ENCODE measurements around the gene CPT2. TPM values are rescaled to one million over a fixed set of nuclear protein-coding genes. Genes with fewer than 3 reads are reported as not detected.

Gene CPT2
- total and polyA plus RNA-seq, 9 of the 15 experiments (the other 6 are each of a cell fraction or from before 2014, with no cell fraction given), result 7.6 to 25.1 (median 16.8) TPM

- Histone ChIP-seq H3K9me3 (replicated peaks; ENCODE audit: control insufficient read depth, insufficient read depth, low read depth, low read length) (no peaks in the 10 kb centered on the region), H3K27ac (ENCODE audit: extremely low read depth, low read depth, low read length) (no peak overlapping the region), H3K4me1 (replicated peaks in 1 of 2; ENCODE audit: control insufficient read depth in 2 of 2, insufficient read depth in 2 of 2, low read length in 2 of 2) (peaks cover 0 to 33% of the 10 kb centered on the region in 2 experiments; a peak in 4 of 5 replicates), H3K9ac (ENCODE audit: insufficient read depth in 1 of 2, low read depth in 2 of 2, low read length in 2 of 2) (no peak overlapping the region; a peak in 1 of 4 replicates), H3K79me2 (ENCODE audit: control insufficient read depth, insufficient read depth, low read length) (no peaks in the 10 kb centered on the region), H3K27me3 (ENCODE audit: control insufficient read depth in 2 of 2, insufficient read depth in 2 of 2, low read length in 2 of 2) (no peaks in the 10 kb centered on the region), H3K4me2 (ENCODE audit: insufficient read depth, low read length) (no peak overlapping the region), H4K20me1 (replicated peaks; ENCODE audit: control insufficient read depth, insufficient read depth, low read length) (no peaks in the 10 kb centered on the region), H3K4me3 (no peak overlapping the region), H2AFZ (ENCODE audit: low read depth, low read length) (peak overlapping the region; percentile 18; the same call in 1 of the 2 replicates), H3K36me3 (ENCODE audit: control insufficient read depth, insufficient read depth, low read length) (no peaks in the 10 kb centered on the region), H3K9me1 (ENCODE audit: control insufficient read depth, insufficient read depth, low read length) (no peaks in the 10 kb centered on the region)
- intact Hi-C loops (cut with micrococcal nuclease) (no loop called here), in situ Hi-C loops (cut with MboI) (loop anchor here (10.0 to 25.0 kb wide), 2 partner anchors 277 to 484 kb away; partner anchors contain the start of gene ECHDC2)
- no peak for FAIRE-seq
- ChIA-PET POLR2A (interaction anchor here (0.6 kb wide), 1 partner anchor 1415 kb away, joined by 3 read pairs; no protein-coding TSS in a partner anchor), CTCF (ENCODE audit: low intra/inter-chr PET ratio) (interaction anchor here (0.6 kb wide), 1 partner anchor 324 kb away, joined by 6 read pairs; no protein-coding TSS in a partner anchor)
- DNase-seq (ENCODE audit: extremely low read depth in 1 of 4, low spot score in 3 of 4), result peak in 1 of 4 experiments; percentile 47
- 0 out of 3 replicates have a peak, but pooled peaks have one; percentile 8 for ATAC-seq
- 1% methylated on average over 5 of the region's 5 CpGs for WGBS (ENCODE audit: insufficient coverage, low coverage, missing lambda C conversion rate)
- no TSS peak for BruUV-seq (replicated peaks)
- TF ChIP-seq RAD51 (IDR thresholded peaks at IDR 0.05; ENCODE audit: borderline replicate concordance, low read depth) (no peak), CXXC5 (CRISPR knock-in tag; IDR thresholded peaks at IDR 0.05) (0 out of 2 replicates have a peak, but pooled peaks have one; percentile 26), RFX1 (IDR thresholded peaks at IDR 0.05) (no peak), CCNT2 (IDR thresholded peaks at IDR 0.05; ENCODE audit: borderline replicate concordance, extremely low read depth, insufficient read length, low read depth, low read length) (no peak), TRIM28 (IDR thresholded peaks at IDR 0.05) (no peak), CHAMP1 (IDR thresholded peaks at IDR 0.05) (no peak), THRB (CRISPR knock-in tag; conservative IDR thresholded peaks at IDR 0.05) (no peak), ZC3H4 (CRISPR knock-in tag; IDR thresholded peaks at IDR 0.05; ENCODE audit: borderline replicate concordance) (no peak), EGR1 (conservative IDR thresholded peaks at IDR 0.05) (peak; percentile 86), TOE1 (IDR thresholded peaks at IDR 0.05; ENCODE audit: borderline replicate concordance) (no peak), TOE1 (CRISPR knock-in tag; IDR thresholded peaks at IDR 0.05; ENCODE audit: borderline replicate concordance, low read depth) (no peak), NR2C1 (IDR thresholded peaks at IDR 0.05) (no peak), NR2C1 (tag; IDR thresholded peaks at IDR 0.05) (no peak), NFATC3 (IDR thresholded peaks at IDR 0.05) (no peak), NCOR1 (IDR thresholded peaks at IDR 0.05) (0 out of 2 replicates have a peak, but pooled peaks have one; percentile 41), CAMTA2 (CRISPR knock-in tag; conservative IDR thresholded peaks at IDR 0.05) (no peak), ZNF561 (CRISPR knock-in tag; conservative IDR thresholded peaks at IDR 0.05) (no peak), SMARCE1 (IDR thresholded peaks at IDR 0.05) (peak; percentile 54), ZBTB2 (IDR thresholded peaks at IDR 0.05) (no peak), PML (IDR thresholded peaks at IDR 0.05; ENCODE audit: low read length) (no peak), ZFPM2 (CRISPR knock-in tag; IDR thresholded peaks at IDR 0.05) (no peak)
Observed at GRCh38 chr1:53189061-53189460, 7.6 kb upstream of the CPT2 start.
